GM19240 (cell line): ENCODE measurements around the gene CLDN24.
"Not testable (repeated sequence)": the region's sequence is repeated elsewhere in the genome, so short reads cannot be mapped to it uniquely, and the experiment has no call there.

Experiments used
- DNase-seq: peaks from one replicate; pipeline ENCODE4 v3.0.0; 2011; ENCODE audit warnings: low spot score; ENCODE audit not compliant: insufficient read length

CLDN24 gene

GRCh38 chr4:183347566-183347965, 25.3 kb upstream of the CLDN24 start:
- no peak for DNase-seq

DNA sequence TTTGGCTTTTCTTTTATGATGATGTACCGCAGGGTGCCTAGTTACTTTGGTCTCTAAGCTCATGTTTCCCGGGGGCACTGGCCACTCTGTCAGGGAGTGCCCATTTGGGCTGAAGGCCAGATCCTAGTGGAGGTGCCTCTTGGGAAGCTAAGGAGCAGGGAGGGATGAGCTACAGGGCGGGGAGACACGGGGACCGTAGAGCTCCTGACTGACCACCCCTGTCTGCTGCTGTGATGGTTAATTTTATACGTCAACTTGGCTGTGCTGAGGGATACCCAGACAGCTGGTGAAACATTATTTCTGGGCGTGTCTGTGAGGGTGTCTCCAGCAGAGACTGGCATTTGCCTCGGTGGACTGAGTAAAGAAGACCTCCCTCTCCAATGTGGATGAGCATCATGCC, 24.9 kb upstream of the CLDN24 start:
- DNase-seq = no peak

DNA sequence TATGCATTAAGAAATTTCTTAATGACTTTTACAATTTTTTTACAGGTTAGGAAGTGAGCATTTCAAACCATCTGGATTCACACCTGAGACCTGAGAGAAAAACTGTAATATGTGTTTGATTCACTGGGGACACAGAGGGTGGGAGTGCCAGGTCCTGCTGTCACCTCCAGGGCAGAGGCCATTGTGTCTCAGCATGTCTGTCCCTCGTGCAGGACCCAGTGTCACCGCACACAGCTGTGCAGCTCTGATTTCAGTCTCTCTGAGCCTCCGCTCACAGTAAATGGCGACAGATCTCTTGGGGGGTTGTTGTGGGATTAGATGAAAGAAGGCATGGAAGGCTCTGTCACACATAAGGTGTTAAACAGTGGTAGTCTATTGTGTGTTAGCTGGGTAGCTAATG, 23.0 kb upstream of the CLDN24 start:
- no peak for DNase-seq

- DNase-seq = no peak
Observed at GRCh38 chr4:183344523-183345255, 22.5 kb upstream of the CLDN24 start.

GRCh38 chr4:183343730-183344129, 21.5 kb upstream of the CLDN24 start:
- no peak for DNase-seq

GRCh38 chr4:183342541-183343533, 20.6 kb upstream of the CLDN24 start:
- DNase-seq = no peak

DNA sequence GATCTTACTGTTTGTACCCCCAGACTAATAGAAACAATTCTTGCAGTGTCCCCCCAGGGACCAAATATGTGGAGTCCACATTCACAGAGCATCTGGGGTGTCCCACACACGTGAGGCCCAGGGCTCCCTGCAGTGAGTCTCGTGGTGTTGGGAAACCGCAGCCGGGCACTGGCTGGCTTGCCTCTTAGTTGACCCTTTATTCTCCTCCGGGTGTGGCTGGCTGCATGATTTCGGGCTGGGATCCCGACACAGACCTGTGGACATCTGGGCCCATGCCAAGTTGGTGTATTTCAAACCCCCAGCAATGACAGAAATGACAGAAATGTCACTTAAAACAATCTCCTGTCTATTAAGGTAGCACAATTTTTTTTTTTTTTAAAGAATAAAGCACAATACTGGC, 15.6 kb upstream of the CLDN24 start:
- no peak for DNase-seq

DNA sequence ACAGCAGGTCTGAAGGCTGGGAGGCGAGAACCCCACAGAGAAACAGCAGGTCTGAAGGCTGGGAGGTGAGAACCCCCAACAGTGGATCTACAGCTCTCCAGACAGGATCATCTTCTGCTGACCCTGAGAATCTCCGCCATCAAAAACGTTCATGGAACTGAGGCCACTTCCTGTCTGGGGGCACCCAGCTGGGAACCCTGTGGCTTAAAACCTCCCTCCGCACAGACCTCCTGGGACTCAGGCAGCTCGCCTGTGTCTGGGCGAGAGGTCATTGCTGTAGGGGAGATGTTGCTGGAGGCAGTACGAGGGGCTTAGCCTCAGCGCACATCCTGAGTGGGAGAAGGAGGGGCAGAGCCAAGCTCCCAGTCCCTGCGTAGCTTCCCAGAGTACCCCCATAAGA, 15.1 kb upstream of the CLDN24 start:
- DNase-seq = no peak

- DNase-seq = no peak
Observed at GRCh38 chr4:183335369-183335940, 13.2 kb upstream of the CLDN24 start.

DNA sequence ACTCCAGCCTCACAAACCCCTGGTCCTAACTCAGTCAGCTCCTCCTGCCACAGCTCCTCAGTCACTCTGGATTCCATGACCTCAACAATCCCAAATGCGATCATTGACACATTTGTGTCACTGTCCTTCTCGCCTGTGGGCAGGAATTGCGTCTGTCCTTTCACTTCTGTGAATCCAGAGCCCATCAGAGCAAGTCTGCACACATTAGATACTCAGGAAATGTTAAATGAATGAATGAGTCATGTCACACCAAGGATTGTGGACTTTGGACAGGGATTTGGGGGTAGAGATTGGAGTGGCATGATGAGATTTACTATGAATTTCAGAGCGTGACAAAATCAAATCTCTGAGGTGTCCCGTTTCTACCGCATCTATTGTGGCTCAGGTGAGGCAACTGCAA, 11.8 kb upstream of the CLDN24 start:
- no peak for DNase-seq

GRCh38 chr4:183333202-183333601, 11.0 kb upstream of the CLDN24 start:
- no peak for DNase-seq

GRCh38 chr4:183332447-183332846, 10.2 kb upstream of the CLDN24 start:
- DNase-seq = no peak

- DNase-seq = no peak
Observed at GRCh38 chr4:183330841-183331240, 8.6 kb upstream of the CLDN24 start.

DNA sequence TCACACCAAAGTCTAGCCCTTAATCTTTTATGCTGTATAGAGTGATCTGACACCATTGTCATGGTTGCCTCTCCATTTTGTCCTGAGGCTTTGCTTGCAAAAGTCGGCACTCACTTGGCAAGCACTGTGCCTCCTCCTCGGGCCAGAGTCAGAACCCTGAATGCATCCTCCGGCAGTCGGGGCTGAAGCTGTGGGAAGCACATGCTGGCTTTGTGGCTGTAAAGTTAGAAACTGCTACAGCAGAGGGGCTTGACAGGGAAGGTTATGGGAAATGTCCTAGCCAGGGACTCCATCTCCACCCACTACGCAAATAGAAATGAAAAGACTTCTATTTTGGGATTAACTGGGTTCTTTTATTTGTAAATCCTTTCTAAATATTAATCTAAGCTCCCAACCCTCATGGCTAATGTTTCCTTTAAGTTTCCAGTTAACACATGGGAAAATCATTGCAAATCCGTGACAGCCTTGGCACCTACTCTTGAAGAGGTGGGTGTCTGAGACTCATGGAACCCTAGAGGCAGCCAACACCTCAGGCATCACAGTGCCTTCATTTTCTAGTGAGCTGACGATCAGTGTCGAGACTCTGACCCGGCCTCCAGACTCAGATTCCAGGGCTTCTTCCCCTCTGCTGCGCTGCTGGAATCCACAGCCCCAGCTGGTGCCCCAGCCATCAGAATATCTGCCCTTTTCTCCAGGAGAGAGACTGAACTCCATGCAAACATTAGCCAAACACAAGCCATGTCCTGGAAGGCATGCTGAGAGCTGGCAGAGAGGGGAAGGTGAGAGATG, 7.9 kb upstream of the CLDN24 start:
- no peak for DNase-seq

GRCh38 chr4:183329244-183329643, 7.0 kb upstream of the CLDN24 start:
- no peak for DNase-seq

DNA sequence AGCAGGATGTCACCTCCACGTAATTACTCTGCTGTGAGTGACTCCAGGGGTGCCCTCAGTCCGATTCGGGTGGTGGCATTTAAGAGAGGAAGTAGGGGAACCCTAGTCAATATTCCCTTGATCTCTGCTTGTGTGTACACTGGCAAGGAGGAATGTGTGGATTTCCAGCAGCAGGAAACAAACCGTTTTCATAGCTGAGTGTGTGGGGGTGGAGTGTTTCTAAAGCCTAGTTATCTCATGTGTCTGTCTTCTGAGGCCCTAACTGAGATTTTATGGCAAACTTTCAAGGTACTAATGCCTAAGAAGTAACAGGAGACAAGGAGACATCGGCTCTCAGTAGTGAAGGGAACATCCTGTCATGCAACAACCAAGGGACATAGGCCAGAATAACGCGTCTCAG, 6.6 kb upstream of the CLDN24 start:
- no peak for DNase-seq

- DNase-seq = no peak
Observed at GRCh38 chr4:183327827-183328226, 5.6 kb upstream of the CLDN24 start.

- DNase-seq = no peak
Observed at GRCh38 chr4:183326853-183327252, 4.6 kb upstream of the CLDN24 start.

- not testable (repeated sequence) for DNase-seq
Observed at GRCh38 chr4:183326387-183326786, 4.2 kb upstream of the CLDN24 start.

DNA sequence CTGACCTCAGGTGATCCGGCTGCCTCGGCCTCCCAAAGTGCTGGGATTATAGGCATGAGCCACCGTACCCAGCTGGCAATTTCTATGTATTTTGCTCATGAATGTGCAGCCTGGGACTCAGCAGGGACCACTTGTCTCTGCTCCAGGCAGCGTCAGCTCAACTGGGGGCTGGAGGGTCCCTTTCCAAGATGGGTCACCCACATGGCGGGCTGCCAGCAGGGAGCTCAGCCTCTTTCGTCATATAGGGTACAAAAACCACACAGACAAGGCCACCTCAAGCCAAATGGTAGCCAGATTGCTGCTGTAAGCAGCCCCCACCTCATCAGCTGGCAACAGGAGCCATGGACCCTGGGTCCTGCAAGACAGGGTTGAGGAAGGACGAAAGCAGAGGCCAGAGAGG, 2.4 kb upstream of the CLDN24 start:
- DNase-seq = no peak

DNA sequence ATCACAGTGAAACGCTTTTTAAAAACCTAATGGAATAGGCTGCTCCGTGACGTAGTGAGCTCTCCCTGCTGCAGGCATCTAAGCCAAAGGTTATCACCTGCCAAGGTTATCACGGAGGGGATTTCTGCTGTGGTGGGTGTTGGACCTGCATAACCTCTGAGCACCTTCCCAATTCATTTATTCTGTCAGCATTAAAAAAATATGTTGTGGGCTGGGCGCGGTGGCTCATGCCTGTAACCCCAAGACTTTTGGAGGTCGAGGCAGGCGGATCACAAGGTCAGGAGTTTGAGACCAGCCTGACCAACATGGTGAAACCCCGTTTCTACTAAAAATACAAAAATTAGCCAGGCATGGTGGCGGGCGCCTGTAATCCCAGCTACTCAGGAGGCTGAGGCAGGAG, 1.8 kb upstream of the CLDN24 start:
- DNase-seq = not testable (repeated sequence)
